Ovary (tissue), 3 donors: ENCODE measurements around the gene MYH6.

Source experiments
- EP300 ChIP-seq: sonication (generic); formaldehyde crosslinking; IDR thresholded peaks from one replicate; pipeline ENCODE4 v1.6.1; 2017; ENCODE audit warnings: antibody characterized with exemption
- POLR2A ChIP-seq: fragments of 450-650 bp; IDR thresholded peaks from one replicate; pipeline ENCODE4 v1.6.1; 2017; ENCODE audit warnings: antibody characterized with exemption, mild to moderate bottlenecking, moderate library complexity
- TF ChIP-seq, protein P1 (sequence below), 3 donors: fragments of 450-650 bp in 2 of 3; fragments of 200-600 bp in 1 of 3; IDR thresholded peaks; one replicate each; pipeline versions ENCODE4 v1.5.1 to v1.8.0; 2016 to 2022; ENCODE audit warnings: antibody characterized with exemption in 3 of 3, mild to moderate bottlenecking in 1 of 3
- donor health status: DM: no; HTN: no; CAD: no.

DNA sequence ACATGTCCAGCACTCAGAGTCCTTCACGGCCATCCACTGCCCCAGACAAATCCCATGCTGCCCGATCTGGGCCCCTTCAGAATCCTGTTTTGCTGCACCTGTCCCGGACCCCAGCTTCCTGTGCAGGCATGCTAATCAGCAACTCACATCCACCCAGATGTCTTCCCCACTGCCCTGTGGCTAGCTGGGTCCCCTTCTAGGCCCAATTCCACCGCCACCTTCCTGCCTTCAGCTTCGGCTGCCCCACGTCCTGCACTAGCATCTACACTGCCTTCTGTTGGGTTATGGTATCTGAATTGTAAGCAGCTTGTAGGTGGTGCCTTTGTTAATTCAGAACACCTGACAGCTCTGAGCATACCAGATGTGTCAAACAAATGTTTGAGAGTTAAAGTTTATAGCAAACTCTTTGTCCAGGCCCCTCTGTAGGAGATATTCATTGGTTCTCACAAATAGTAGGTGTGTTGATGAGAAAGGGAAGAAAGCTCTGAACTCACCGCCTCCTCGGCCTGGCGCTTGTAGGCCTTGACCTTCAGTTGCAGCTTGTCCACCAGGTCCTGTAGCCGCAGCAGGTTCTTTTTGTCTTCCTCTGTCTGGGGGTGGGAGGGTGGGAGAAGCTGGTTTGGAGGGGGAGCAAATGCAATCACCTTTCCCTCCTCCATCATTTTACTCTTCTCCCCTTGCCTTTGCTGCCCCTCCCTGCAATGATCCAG lies 25.2 kb downstream of the MYH6 start:
- TF ChIP-seq, protein P1, sequence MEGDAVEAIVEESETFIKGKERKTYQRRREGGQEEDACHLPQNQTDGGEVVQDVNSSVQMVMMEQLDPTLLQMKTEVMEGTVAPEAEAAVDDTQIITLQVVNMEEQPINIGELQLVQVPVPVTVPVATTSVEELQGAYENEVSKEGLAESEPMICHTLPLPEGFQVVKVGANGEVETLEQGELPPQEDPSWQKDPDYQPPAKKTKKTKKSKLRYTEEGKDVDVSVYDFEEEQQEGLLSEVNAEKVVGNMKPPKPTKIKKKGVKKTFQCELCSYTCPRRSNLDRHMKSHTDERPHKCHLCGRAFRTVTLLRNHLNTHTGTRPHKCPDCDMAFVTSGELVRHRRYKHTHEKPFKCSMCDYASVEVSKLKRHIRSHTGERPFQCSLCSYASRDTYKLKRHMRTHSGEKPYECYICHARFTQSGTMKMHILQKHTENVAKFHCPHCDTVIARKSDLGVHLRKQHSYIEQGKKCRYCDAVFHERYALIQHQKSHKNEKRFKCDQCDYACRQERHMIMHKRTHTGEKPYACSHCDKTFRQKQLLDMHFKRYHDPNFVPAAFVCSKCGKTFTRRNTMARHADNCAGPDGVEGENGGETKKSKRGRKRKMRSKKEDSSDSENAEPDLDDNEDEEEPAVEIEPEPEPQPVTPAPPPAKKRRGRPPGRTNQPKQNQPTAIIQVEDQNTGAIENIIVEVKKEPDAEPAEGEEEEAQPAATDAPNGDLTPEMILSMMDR (IDR thresholded peaks at IDR 0.05), result no peak
- no peak for TF ChIP-seq EP300
- no peak for TF ChIP-seq POLR2A
